ENCODE results near the gene ITFG2.

The ITFG2 gene

DNA sequence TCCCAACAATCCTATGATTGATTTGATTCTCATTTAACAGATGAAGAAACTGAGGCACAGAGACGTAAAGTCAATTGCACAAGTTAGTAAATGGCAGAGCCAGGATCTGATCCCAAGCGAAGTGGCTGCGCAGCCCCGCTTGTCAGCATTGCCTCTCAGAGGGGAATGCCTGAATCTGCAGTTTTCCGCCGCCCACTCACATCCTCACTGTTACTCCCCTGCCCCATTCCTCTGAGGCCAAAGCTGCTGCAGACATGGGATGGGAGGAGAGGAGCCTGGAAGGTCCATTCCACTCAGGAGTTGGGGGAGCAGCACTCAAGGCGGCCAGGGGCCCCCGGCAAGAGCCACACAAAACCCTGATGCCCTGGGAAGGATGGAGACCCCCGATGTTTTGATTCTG lies 21.3 kb downstream of the ITFG2 start:
- H3K27ac ChIP-seq = no peak overlapping the region
- TF ChIP-seq CTCF (conservative IDR thresholded peaks at IDR 0.05; ENCODE audit: low read depth) = no peak
- POLR2A ChIA-PET (ENCODE audit: low non-redundant PET) = no interaction called here
- DNase-seq (ENCODE audit: low spot score) = no peak
- CTCF ChIA-PET = interaction anchor here (0.6 kb wide), 1 partner anchor 50 kb away, joined by 3 read pairs; no protein-coding TSS in a partner anchor

DNA sequence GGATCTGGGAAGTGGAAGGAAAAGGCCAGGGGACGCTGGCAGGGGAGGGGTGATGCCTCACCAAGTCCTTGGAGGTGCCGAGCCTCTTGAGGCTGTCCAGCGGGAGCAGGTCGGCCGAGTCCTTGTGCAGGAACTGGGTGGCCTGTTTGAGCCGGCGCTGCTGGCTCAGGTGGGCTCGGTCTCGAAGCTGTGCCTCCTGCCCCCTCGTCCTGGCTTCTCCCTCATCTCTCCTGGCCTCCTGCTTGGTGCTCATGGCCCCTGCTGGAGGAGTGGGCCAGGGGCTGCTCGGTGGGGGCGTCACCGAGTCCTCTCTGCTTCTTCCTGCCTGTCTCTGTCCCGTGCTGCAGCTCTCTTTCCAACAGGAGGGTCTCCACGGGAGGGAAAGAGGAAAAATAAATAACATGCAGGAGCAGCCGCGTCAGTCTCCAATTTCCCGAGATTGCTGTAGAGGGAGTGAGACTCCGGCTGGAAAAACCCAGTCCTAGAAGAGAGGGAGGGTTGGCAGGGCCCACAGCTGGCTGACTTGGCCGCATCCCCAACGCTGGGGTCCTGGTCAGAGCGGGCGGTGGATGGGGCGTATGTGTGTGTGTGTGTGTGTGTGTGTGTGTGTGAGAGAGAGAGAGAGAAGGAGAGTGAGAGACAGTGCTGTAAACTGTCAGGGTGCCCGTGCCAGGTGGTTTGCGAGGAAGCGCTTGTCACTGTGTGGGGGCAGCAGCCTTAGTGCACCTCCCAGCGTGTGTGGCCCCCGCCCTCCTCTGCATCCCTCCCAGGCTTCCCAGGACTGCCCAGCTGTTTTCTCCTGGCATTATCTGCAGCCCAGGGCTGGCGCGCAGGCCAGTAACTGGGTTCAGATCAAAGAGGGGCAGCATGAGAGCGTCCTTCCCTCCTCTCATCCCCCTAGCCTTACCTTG lies 22.4 kb downstream of the ITFG2 start, which contains the start of gene NRIP2:
NRIP2 (minus strand) TSS at position 455 of the 911 bp plus-strand sequence; CDS start at position 403, 52 bp downstream.
- TF ChIP-seq CTCF (conservative IDR thresholded peaks at IDR 0.05; ENCODE audit: low read depth) = no peak
- CTCF ChIA-PET = no interaction called here
- POLR2A ChIA-PET (ENCODE audit: low non-redundant PET) = no interaction called here
- no peak within 1 kb of the TSS for H3K27ac ChIP-seq
- DNase-seq (ENCODE audit: low spot score) = no peak

- no peak overlapping the region for H3K27ac ChIP-seq
- POLR2A ChIA-PET (ENCODE audit: low non-redundant PET) = interaction anchor here (0.6 kb wide), 1 partner anchor 162 kb away, joined by 8 read pairs; no protein-coding TSS in a partner anchor
- DNase-seq (ENCODE audit: low spot score) = no peak
- no peak for TF ChIP-seq CTCF (conservative IDR thresholded peaks at IDR 0.05; ENCODE audit: low read depth)
- CTCF ChIA-PET = interaction anchor here (0.6 kb wide), 1 partner anchor 1650 kb away, joined by 3 read pairs; no protein-coding TSS in a partner anchor
Observed at GRCh38 chr12:2835691-2836403, 23.4 kb downstream of the ITFG2 start.

GRCh38 chr12:2836574-2836973 lies 24.1 kb downstream of the ITFG2 start:
- ChIA-PET CTCF (interaction anchor here (0.6 kb wide), 1 partner anchor 1650 kb away, joined by 3 read pairs; no protein-coding TSS in a partner anchor), POLR2A (ENCODE audit: low non-redundant PET) (no interaction called here)
- DNase-seq (ENCODE audit: low spot score) = no peak
- no peak for TF ChIP-seq CTCF (conservative IDR thresholded peaks at IDR 0.05; ENCODE audit: low read depth)
- H3K27ac ChIP-seq = no peak overlapping the region

DNA sequence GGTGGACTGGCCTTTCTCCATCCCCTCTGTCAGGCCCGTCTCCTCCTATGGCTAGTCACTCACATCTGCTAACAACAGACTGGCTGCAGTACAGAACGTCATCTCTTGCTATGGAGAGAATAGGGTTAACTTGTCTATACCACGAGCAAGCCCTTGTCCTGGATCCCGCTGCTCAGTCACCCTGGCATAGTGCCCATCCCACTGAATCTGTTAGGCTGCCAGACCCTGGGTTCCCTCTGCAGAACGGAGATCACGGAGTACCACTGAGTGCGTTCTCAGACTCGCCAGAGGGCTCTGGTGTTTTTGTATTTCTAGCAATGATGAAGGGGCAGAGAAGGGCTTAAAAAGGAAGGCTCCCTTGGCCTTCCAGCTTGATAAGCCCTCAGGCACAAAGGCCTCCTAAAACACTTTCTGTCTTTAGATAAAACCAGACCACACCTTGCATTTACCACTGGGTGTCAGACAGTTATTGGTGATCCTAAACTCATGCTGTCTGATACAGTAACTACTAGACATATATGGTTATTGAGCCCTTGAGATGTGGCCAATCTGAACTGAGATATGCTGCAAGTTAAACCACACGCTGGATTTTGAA lies 28.7 kb downstream of the ITFG2 start:
- no peak for TF ChIP-seq CTCF (conservative IDR thresholded peaks at IDR 0.05; ENCODE audit: low read depth)
- no peak for DNase-seq (ENCODE audit: low spot score)
- POLR2A ChIA-PET (ENCODE audit: low non-redundant PET) = no interaction called here
- H3K27ac ChIP-seq = no peak overlapping the region
- CTCF ChIA-PET = interaction anchor here (0.6 kb wide), 1 partner anchor 13 kb away, joined by 4 read pairs; no protein-coding TSS in a partner anchor

- no peak for TF ChIP-seq CTCF (conservative IDR thresholded peaks at IDR 0.05; ENCODE audit: low read depth)
- DNase-seq (ENCODE audit: low spot score) = no peak
- H3K27ac ChIP-seq = no peak overlapping the region
- POLR2A ChIA-PET (ENCODE audit: low non-redundant PET) = no interaction called here
- CTCF ChIA-PET = interaction anchor here (0.7 kb wide), 1 partner anchor 373 kb away, joined by 5 read pairs; no protein-coding TSS in a partner anchor
Observed at GRCh38 chr12:2842948-2843347, 30.5 kb downstream of the ITFG2 start.
